Spleen (tissue), 11 donors: ENCODE measurements around the gene RNF181. TPM values are rescaled to one million over a fixed set of nuclear protein-coding genes. Genes with fewer than 3 reads are reported as not detected.
"Not testable (repeated sequence)": the region's sequence is repeated elsewhere in the genome, so short reads cannot be mapped to it uniquely, and the experiment has no call there.

Source experiments
- DNase-seq: peaks from one replicate; pipeline ENCODE4 v3.0.0-alpha.2; 2020
- H3K27ac ChIP-seq, 8 donors: fragments of 200-600 bp; sonication (generic) in 7 of 8; 1 replicate in 4 of 8; 2 replicates in 4 of 8; pipeline versions ENCODE4 v1.5.0 to v1.8.0; 2016 to 2021; ENCODE audit warnings: inconsistent platforms in 4 of 8, mild to moderate bottlenecking in 4 of 8, moderate library complexity in 1 of 8
- H3K27me3 ChIP-seq, 7 donors: fragments of 200-600 bp; sonication (generic) in 6 of 7; replicated peaks in 1 of 7; 1 replicate in 4 of 7; 2 replicates in 3 of 7; pipeline versions ENCODE4 v1.5.0 to v1.8.0; 2016 to 2021; ENCODE audit warnings: inconsistent platforms in 3 of 7, mild to moderate bottlenecking in 1 of 7
- H3K36me3 ChIP-seq, 6 donors: fragments of 200-600 bp; sonication (generic) in 5 of 6; 1 replicate in 4 of 6; 2 replicates in 2 of 6; pipeline versions ENCODE4 v1.5.0 to v1.8.0; 2016 to 2021; ENCODE audit warnings: inconsistent platforms in 2 of 6
- H3K4me1 ChIP-seq, 6 donors: fragments of 200-600 bp; sonication (generic) in 5 of 6; 1 replicate in 3 of 6; 2 replicates in 3 of 6; pipeline versions ENCODE4 v1.5.0 to v1.8.0; 2016 to 2021; ENCODE audit warnings: inconsistent platforms in 3 of 6
- H3K4me3 ChIP-seq, 8 donors: fragments of 200-600 bp; sonication (generic) in 7 of 8; 1 replicate in 4 of 8; 2 replicates in 4 of 8; pipeline versions ENCODE4 v1.5.0 to v1.8.0; 2016 to 2021; ENCODE audit warnings: inconsistent platforms in 4 of 8, mild to moderate bottlenecking in 4 of 8, moderate library complexity in 2 of 8
- H3K9me3 ChIP-seq, 8 donors: fragments of 200-600 bp; sonication (generic) in 7 of 8; 1 replicate in 4 of 8; 2 replicates in 4 of 8; pipeline versions ENCODE4 v1.5.0 to v1.8.0; 2016 to 2021; ENCODE audit warnings: inconsistent platforms in 4 of 8
- CTCF ChIP-seq, 11 experiments: fragments of 200-600 bp in 7 of 11; fragments of 450-650 bp in 4 of 11; sonication (generic) in 4 of 11; IDR thresholded peaks in 8 of 11; conservative IDR thresholded peaks in 3 of 11; 1 replicate in 7 of 11; 2 replicates in 4 of 11; pipeline versions ENCODE4 v1.4.0 to v1.8.0; 2016 to 2021; ENCODE audit warnings: antibody characterized with exemption in 11 of 11, inconsistent platforms in 4 of 11, mild to moderate bottlenecking in 1 of 11
- POLR2A ChIP-seq, 3 donors: fragments of 450-650 bp; IDR thresholded peaks; one replicate each; pipeline ENCODE4 v1.5.1; 2017; ENCODE audit warnings: antibody characterized with exemption in 3 of 3, mild to moderate bottlenecking in 1 of 3
- POLR2AphosphoS5 ChIP-seq, 3 donors: sonication (generic); formaldehyde crosslinking; IDR thresholded peaks; one replicate each; pipeline ENCODE4 v1.5.1; 2017; ENCODE audit warnings: antibody characterized with exemption in 3 of 3
- WGBS, 5 donors: extraction: QIAGEN DNeasy Blood & Tissue Kit in 3 of 5; methylation state at CpG; one replicate each; pipeline versions ENCODE4 v1.1.5 to v1.1.7; 2013 to 2018; 5-methylcytosine and 5-hydroxymethylcytosine counted together
- intact Hi-C: fragments of 100-400 bp; cut with DNase I; formaldehyde crosslinking; loops from one replicate; pipeline ENCODE4 v1.15.0; 2023; ENCODE audit warnings: low total_unique reads
- polyA plus RNA-seq, 3 donors: library from polyadenylated mRNA; stranded (reverse); fragments of 200-250 nt; gene quantifications; one replicate each; pipeline ENCODE4 v1.2.1, GENCODE V29; 2013
- total RNA-seq, 7 donors: library from RNA; depleted of rRNA in 3 of 7; stranded (reverse); fragments of >200 nt in 3 of 7; fragmentation: NEBNext Ultra II Directional in 4 of 7; extraction: Animal tissue kit (Norgen Biotek cat#: 25700) in 4 of 7; gene quantifications; one replicate each; pipeline versions ENCODE4 v1.1.0 to v1.2.1, GENCODE V29; 2016 to 2021
- donor health status: healthy with polysubstance abuse.
- donor health status: DM: no; HTN: no; CAD: no; lungs with moderate emphysema.
- donor health status: DM: no; HTN: no; CAD: no.
- donor health status: Bipolar disorder and iron deficiency.
- donor health status: healthy.
- donor health status: DM: no; HTN: no; CAD: no.
- donor health status: DM: yes; HTN: yes; CAD: no.

RNF181 gene
- total and polyA plus RNA-seq, 10 donors, result 72.9 to 184 (median 123) TPM

DNA sequence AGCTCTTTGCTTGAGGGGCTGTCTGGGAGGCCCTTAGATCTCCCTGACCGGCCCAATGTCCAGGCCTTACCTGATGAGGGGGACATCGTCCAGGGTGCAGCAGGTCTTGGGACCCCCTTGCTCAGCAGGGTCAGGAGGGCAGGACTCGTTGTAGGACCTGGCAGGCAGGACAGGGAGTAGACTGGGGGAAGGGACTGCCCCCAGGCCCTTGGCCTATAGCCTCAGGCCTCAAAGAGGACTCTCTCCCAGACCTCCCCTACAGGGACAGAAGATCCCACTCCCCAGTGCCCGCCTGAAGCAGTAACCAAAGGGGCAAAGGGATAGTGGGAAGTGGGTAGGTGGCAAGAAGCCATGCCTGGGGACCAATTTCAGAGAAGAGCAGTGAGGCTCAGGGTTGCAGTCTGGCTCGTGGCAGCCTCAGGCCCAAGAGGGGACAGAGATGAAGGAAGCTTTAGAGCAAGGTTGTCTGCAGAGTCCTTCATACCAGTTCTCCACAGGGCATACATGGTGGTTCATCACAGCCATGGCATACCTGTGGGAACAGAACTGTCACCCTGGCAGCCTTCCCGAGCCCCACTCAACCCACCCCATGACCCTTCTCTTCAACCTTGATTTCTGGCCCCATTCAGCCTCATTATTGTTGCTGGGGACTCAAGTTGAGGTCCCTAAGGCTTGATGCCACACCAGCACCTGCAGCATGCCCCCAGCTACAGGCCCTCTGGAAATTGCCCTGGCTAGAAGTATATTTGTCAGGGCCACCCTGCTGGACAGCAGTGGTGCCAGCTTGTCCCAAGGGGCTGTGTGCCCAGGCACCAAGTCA lies 5.6 kb downstream of the RNF181 start:
- peak overlapping the region in 5 of 8 donors; percentile 74 to 93 (median 86) for H3K4me3 ChIP-seq
- TF ChIP-seq POLR2A (IDR thresholded peaks at IDR 0.05) (no peak), POLR2AphosphoS5 (IDR thresholded peaks at IDR 0.05) (peak in 2 of 3 donors; percentile 3 to 26)
- peaks cover 0 to 54% (median 23%) of the 10 kb centered on the region in 6 donors for H3K36me3 ChIP-seq
- H3K9me3 ChIP-seq, result no peaks in the 10 kb centered on the region
- WGBS, 5 donors, result 78 to 95% (median 86%) methylated on average over 6 of the region's 6 CpGs
- peak overlapping the region in 5 of 8 donors; percentile 76 to 92 (median 89) for H3K27ac ChIP-seq
- H3K27me3 ChIP-seq, result no peaks in the 10 kb centered on the region
- H3K4me1 ChIP-seq, result peaks cover 35 to 93% (median 63%) of the 10 kb centered on the region in 6 donors
- DNase-seq, result peak; percentile 74
- intact Hi-C loops, result no loop called here

- Histone ChIP-seq H3K27me3 (no peaks in the 10 kb centered on the region), H3K36me3 (peaks cover 0 to 55% (median 20%) of the 10 kb centered on the region in 6 donors), H3K4me3 (peak overlapping the region; percentile 70 to 94 (median 86)), H3K4me1 (peaks cover 28 to 93% (median 59%) of the 10 kb centered on the region in 6 donors), H3K9me3 (no peaks in the 10 kb centered on the region), H3K27ac (peak overlapping the region; percentile 76 to 92 (median 88))
- peak; percentile 82 for DNase-seq
- intact Hi-C loops, result no loop called here
- TF ChIP-seq POLR2A (IDR thresholded peaks at IDR 0.05) (no peak), POLR2AphosphoS5 (IDR thresholded peaks at IDR 0.05) (no peak), CTCF (IDR thresholded peaks at IDR 0.05 in 8 of 11, conservative IDR thresholded peaks at IDR 0.05 in 3 of 11) (no peak)
- WGBS, 5 donors, result 8 to 14% (median 8%) methylated on average over 14 to 36 of the region's 36 CpGs
Observed at GRCh38 chr2:85601771-85602475, 6.4 kb downstream of the RNF181 start.

- peak within 1 kb of the TSS; percentile 70 to 94 (median 86) for H3K4me3 ChIP-seq
- H3K36me3 ChIP-seq, result peaks cover 0 to 55% (median 13%) of the 10 kb centered on the region in 6 donors
- no peaks in the 10 kb centered on the region for H3K9me3 ChIP-seq
- peak; percentile 99 for DNase-seq
- peak within 1 kb of the TSS; percentile 76 to 92 (median 88) for H3K27ac ChIP-seq
- 0 to 1% (median 1%) methylated on average over 15 to 73 of the region's 73 CpGs for WGBS, 5 donors
- TF ChIP-seq CTCF (IDR thresholded peaks at IDR 0.05 in 8 of 11, conservative IDR thresholded peaks at IDR 0.05 in 3 of 11) (peak in 7 of 11 experiments; percentile 26 to 71 (median 61)), POLR2AphosphoS5 (IDR thresholded peaks at IDR 0.05) (peak; percentile 83 to 90 (median 88)), POLR2A (IDR thresholded peaks at IDR 0.05) (peak in 2 of 3 donors; percentile 46 to 92)
- no peaks in the 10 kb centered on the region for H3K27me3 ChIP-seq
- peaks cover 22 to 93% (median 56%) of the 10 kb centered on the region in 6 donors for H3K4me1 ChIP-seq
- intact Hi-C loops, result no loop called here
Observed at GRCh38 chr2:85602476-85603234, 7.1 kb downstream of the RNF181 start, which contains the start of gene TMEM150A. TSS of gene TMEM150A (minus strand) at chr2:85602698. CDS start at chr2:85601948, 750 bp downstream.

GRCh38 chr2:85604133-85604444 lies 8.5 kb downstream of the RNF181 start:
- H3K4me3 ChIP-seq, result peak overlapping the region in 2 of 8 donors; percentile 74 to 77
- peaks cover 22 to 93% (median 62%) of the 10 kb centered on the region in 6 donors for H3K4me1 ChIP-seq
- H3K9me3 ChIP-seq, H3K27me3 ChIP-seq, intact Hi-C loops, DNase-seq: not testable (repeated sequence)
- 79 to 89% (median 82%) methylated on average over 3 of the region's 3 CpGs for WGBS, 5 donors
- H3K27ac ChIP-seq, result peak overlapping the region in 1 of 8 donors; percentile 35
- H3K36me3 ChIP-seq, result peaks cover 0 to 55% (median 16%) of the 10 kb centered on the region in 6 donors
